Right cardiac atrium (tissue), 5 donors: ENCODE data around the gene MICU1. TPM values are rescaled to one million over a fixed set of nuclear protein-coding genes. Genes with fewer than 3 reads are reported as not detected.
A peak's percentile ranks its signal among the peaks of the same experiment; 100 is the strongest.
"Not testable (repeated sequence)": the region's sequence is repeated elsewhere in the genome, so short reads cannot be mapped to it uniquely, and the experiment has no call there.

Experiments
- ATAC-seq, 2 donors: fragments of 200-7000 bp; cut with Tn5 transposase; one replicate each; pipeline versions ENCODE4 v1.8.0 to v1.9.1; 2020; ENCODE audit warnings: moderate library complexity in 2 of 2, mild to moderate bottlenecking in 1 of 2
- DNase-seq, 3 donors: peaks; one replicate each; pipeline ENCODE4 v3.0.0-alpha.2; 2020
- H3K27ac ChIP-seq: one replicate; pipeline ENCODE4 v1.5.1; 2013; ENCODE audit warnings: mild to moderate bottlenecking, low read length, control low read depth, moderate library complexity
- H3K27me3 ChIP-seq: one replicate; pipeline ENCODE4 v1.6.1; 2013; ENCODE audit not compliant: control insufficient read depth, insufficient read depth
- H3K4me1 ChIP-seq: one replicate; pipeline ENCODE4 v1.6.1; 2013; ENCODE audit warnings: low read length; ENCODE audit not compliant: control insufficient read depth, insufficient read depth
- H3K4me3 ChIP-seq: one replicate; pipeline ENCODE4 v1.5.1; 2013; ENCODE audit warnings: low read length, control low read depth
- H3K9me3 ChIP-seq: one replicate; pipeline ENCODE4 v1.6.1; 2013; ENCODE audit warnings: low read length; ENCODE audit not compliant: control insufficient read depth
- WGBS: extraction: QIAGEN DNeasy Blood & Tissue Kit; methylation state at CpG from one replicate; pipeline ENCODE4 v1.1.7; 2013; 5-methylcytosine and 5-hydroxymethylcytosine counted together
- intact Hi-C, 4 donors: fragments of 100-400 bp; cut with DNase I; formaldehyde crosslinking; loops; one replicate each; pipeline versions ENCODE4 v1.11.0 to v1.14.0; 2022 to 2023
- polyA plus RNA-seq: library from polyadenylated mRNA; stranded (reverse); fragments of 200-250 nt; gene quantifications from one replicate; pipeline ENCODE4 v1.2.3, GENCODE V29; 2013
- total RNA-seq, 4 donors: library from RNA; stranded (reverse); fragmentation: NEBNext Ultra II Directional; extraction: Animal tissue kit (Norgen Biotek cat#: 25700); gene quantifications; one replicate each; pipeline ENCODE4 v1.2.1, GENCODE V29; 2021
- donor health status: healthy with polysubstance abuse.
- donor health status: DM: no; HTN: yes; CAD: no.
- donor health status: DM: no; HTN: no; CAD: no.
- donor health status: DM: no; HTN: yes; CAD: no; lungs with severe emphysema.
- donor health status: DM: yes; HTN: yes; CAD: no.

MICU1 gene
- total and polyA plus RNA-seq, 5 donors, result 35.3 to 51.2 (median 42.0) TPM

DNA sequence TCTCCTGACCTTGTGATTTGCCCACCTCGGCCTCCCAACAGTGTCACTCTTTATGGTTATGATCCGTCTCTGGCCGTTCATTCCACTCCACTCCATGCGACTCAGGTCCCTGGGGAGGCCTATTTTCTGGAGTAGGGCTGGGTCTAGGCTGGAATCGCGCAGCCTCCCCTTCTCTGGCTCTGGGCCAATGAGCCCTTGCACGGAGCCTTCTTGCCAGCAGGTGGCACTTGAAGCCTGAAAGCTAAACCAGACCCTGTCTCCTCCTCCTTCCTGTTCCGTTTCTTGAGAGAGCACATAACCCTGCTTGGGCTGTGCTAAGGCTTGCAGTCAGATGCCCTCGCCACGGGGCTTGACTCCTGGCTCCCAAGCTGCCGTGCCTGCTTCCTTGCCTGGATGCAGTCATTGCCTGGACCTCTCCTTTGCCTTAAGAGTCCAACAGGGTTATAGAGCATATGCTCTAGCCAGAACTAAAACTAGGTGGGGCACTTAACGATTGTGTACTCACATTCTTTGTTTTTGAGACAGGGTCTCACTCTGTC, 261.6 kb downstream of the MICU1 start:
- Histone ChIP-seq H3K4me1 (no peaks in the 10 kb centered on the region), H3K9me3 (no peaks in the 10 kb centered on the region), H3K27me3 (no peaks in the 10 kb centered on the region), H3K4me3 (no peak overlapping the region), H3K27ac (peak overlapping the region; percentile 30)
- intact Hi-C loops, result loop anchor here (2.0 to 10.0 kb wide), 6 partner anchors 330 to 790 kb away; partner anchors contain the start of gene MCU (in 1 of the 4)
- 4% methylated on average over 12 of the region's 12 CpGs for WGBS
- DNase-seq (peak; percentile 91 to 96 (median 94)), ATAC-seq (peak; percentile 95)

DNA sequence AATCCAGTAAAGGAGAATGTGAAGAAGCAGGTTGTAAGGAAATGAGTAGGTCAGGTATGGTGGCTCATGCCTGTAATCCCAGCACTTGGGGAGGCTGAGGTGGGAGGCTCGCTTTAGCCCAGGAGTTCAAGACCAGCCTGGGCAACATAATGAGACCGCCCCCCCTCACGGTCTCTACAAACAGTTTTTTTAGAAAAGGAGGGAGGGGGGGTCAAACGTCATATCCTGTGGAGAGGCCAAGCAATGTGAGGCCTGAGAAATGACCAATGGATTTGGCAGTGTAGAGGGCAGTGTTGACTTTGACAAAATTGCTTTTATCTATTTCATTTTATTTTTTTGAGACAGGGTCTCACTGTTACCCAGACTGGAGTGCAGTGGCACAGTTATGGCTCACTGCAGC, 268.9 kb downstream of the MICU1 start:
- WGBS, result 66% methylated on average over 4 of the region's 4 CpGs
- Histone ChIP-seq H3K27me3 (no peaks in the 10 kb centered on the region), H3K27ac (no peak overlapping the region), H3K4me3 (no peak overlapping the region), H3K9me3 (no peaks in the 10 kb centered on the region), H3K4me1 (no peaks in the 10 kb centered on the region)
- DNase-seq (no peak), ATAC-seq (no peak)
- intact Hi-C loops, result no loop called here

DNA sequence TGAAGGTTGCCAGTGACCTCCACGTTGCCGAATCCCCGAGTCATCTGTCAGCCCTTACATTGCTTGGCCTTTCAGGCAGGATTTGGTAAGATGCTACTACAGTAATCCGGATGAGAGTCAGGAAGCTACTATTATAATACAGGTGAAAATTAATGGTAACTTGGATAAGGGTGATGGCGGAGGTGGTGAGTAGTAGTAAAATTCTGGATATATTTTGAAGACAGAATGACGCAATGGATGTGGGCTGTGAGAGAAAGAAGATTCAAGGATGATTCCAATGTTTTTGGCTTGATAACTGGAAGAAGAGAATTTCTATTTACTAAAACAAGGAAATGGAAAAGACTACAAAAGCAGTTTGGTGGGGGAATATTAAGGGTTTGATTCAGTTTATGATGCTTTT, 269.8 kb downstream of the MICU1 start:
- ATAC-seq (no peak), DNase-seq (no peak)
- Histone ChIP-seq H3K27ac (no peak overlapping the region), H3K4me1 (peaks cover 7% of the 10 kb centered on the region), H3K27me3 (no peaks in the 10 kb centered on the region), H3K4me3 (no peak overlapping the region), H3K9me3 (no peaks in the 10 kb centered on the region)
- intact Hi-C loops, result no loop called here
- 88% methylated on average over 6 of the region's 6 CpGs for whole genome bisulfite sequencing

DNA sequence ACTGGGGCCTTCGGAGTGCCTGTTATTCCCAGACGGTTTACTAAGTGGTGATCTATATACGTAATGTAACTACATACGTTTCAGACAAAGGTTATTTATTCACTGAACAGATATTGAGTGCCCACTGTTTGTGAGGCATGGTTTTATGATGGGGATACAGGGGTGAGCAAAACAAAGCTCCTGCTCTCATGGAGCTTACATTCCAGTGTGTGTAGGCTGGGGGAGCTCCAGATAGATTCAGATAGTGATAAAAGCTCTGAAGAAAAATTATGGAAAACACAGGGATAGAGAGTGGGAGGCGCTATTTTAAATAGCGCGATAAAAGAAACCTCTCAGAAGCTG, 270.7 kb downstream of the MICU1 start:
- ATAC-seq, result no peak
- peak overlapping the region; percentile 52 for H3K4me3 ChIP-seq
- H3K27ac ChIP-seq, result peak overlapping the region; percentile 97
- H3K4me1 ChIP-seq, result peaks cover 7% of the 10 kb centered on the region
- intact Hi-C loops, result no loop called here
- H3K27me3 ChIP-seq, result no peaks in the 10 kb centered on the region
- 29% methylated on average over 7 of the region's 7 CpGs for WGBS
- DNase-seq, result no peak
- no peaks in the 10 kb centered on the region for H3K9me3 ChIP-seq

DNA sequence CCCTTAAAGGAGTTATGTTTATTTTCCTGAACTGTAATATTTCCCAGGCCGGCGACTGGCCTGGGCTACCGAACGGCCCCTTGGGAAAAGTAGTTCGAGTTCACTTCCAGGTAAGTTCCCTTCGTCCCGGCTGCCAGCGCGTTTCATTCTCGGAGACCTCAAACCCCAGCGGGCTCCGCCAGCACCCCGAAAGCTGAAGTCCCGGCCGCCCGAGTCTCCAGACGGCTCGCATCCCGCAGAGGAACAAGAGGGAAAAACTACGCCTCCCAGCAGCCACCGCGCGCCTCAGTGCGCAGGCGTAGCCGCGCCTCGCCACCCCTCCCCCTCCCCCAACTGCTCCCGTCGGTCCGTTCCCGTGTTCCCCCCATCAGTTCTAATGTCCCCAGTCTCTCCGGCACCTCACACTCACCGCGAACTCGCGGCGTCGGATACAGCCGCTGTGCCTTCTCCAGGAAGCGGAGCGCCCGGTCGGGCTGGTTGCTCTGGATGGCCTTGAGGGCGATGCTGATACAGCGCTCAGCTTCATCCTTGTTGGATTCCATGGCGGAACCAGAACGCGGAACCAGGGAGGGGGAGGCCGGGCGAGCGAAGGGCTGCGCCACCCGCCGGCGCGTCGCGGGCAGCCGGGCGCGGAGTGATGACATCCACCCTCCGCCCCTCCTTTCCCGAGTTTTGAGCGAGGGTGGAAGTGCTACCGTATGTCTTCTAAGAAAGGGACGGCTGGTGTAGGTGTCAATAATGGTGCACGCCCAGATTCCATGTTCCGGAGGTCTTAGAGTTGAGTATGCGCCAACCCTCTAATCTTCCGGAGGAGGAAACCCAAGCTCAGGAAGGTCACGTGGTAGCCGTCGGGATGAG, 271.3 kb downstream of the MICU1 start, which contains the start of gene DNAJB12:
DNAJB12 (minus strand) TSS at position 564 of the 858 bp plus-strand sequence; CDS start at position 542, 22 bp downstream.
- no peaks in the 10 kb centered on the region for H3K9me3 ChIP-seq
- ATAC-seq (peak; percentile 91 to 92), DNase-seq (peak; percentile 92 to 96 (median 96))
- intact Hi-C loops, result no loop called here
- WGBS, result under 1% methylated on average over 74 of the region's 74 CpGs
- H3K4me3 ChIP-seq, result peak within 1 kb of the TSS; percentile 52
- H3K4me1 ChIP-seq, result peaks cover 7% of the 10 kb centered on the region
- peak within 1 kb of the TSS; percentile 97 for H3K27ac ChIP-seq
- no peaks in the 10 kb centered on the region for H3K27me3 ChIP-seq

DNA sequence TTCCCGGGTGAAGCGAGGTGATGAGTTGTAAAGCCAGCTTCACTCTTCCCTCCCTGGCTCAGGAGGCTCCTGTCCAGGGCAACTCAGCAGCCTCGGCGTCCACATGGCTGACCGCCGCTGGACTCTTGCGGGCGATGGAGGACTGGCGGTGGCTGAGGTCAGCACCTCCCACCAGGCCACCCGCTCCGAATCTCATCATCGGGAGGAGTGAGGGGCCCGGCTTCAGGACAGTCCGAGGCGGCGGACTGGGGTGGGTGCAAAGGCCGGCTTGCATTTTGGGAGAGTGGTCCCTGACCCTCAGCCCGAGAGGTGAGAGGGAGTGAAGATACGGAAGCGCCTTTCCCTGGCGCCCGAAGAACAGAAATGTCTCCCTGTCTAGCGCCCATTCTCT, 271.9 kb downstream of the MICU1 start:
- H3K27ac ChIP-seq, result peak overlapping the region; percentile 97
- no peaks in the 10 kb centered on the region for H3K9me3 ChIP-seq
- ATAC-seq (peak; percentile 24 to 26), DNase-seq (peak; percentile 38 to 75 (median 67))
- H3K27me3 ChIP-seq, result no peaks in the 10 kb centered on the region
- H3K4me1 ChIP-seq, result peaks cover 7% of the 10 kb centered on the region
- H3K4me3 ChIP-seq, result peak overlapping the region; percentile 52
- intact Hi-C loops, result no loop called here
- under 1% methylated on average over 23 of the region's 23 CpGs for WGBS

DNA sequence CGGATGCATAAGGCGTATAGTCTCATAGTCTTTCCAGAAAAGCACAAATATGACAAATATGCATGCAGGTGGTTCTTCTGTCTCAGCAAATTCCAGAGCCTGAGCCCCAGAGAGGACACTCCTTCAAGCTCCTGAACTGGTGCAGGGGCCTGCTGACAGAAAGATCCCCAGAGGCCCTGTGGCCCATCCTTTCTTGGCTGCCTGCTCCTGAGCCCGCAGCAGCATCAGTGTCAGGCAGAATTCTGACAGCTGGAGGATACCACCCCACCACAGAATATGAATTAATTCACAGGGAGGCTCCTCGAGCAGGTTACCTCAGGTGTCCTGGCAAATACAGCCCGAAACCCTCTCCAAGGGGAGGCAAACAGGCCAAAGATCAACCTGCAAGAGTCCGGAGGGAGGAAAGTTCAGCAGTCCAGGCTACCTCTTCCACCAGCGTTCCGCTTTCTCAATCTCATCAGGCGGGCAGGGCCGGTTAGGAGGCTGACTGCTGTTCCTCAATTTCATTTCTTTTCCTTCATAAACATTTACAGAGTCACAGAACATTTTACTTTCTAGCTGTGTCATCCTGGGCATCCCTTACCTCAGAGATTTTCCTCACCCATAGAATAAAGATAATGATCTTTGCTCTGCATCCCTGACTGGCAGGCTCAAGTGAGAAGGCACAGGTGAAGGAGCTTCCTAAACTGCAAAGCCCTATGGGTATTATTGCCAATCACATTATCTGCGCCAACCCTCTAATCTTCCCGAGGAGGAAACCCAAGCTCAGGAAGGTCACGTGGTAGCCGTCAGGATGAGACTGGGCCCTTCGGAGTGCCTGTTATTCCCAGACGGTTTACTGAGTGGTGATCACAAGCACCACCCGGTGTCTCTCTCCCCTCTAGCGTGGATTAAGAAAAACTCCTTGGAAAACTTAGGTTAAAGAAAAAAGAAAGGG, 272.6 kb downstream of the MICU1 start:
- Histone ChIP-seq H3K4me3 (peak overlapping the region; percentile 52), H3K4me1 (peaks cover 7% of the 10 kb centered on the region), H3K27me3 (no peaks in the 10 kb centered on the region), H3K9me3 (no peaks in the 10 kb centered on the region), H3K27ac (peak overlapping the region; percentile 97)
- intact Hi-C loops, result no loop called here
- peak in 1 of 2 donors; percentile 4 for ATAC-seq
- WGBS, result 40% methylated on average over 18 of the region's 18 CpGs
- no peak for DNase-seq

DNA sequence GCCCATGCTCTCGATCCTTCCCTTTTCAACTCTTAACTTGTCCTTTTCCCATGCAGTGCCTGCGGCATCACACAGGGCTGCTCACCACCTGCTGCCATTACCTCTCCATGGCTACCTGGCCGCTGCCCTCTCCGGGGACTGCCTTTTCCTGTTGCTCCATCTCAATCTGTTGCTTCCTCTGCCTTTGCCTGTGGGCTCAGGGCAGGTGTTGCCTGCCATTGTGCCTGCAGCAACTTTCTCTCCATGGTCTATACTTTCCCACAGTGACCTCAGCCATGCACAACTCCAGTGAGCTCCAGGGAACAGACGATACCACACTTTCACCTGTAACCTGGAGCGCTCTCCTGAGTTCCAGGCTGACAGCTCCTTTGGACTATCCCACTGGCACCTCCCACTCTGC, 274.4 kb downstream of the MICU1 start:
- H3K27ac ChIP-seq, result no peak overlapping the region
- H3K27me3 ChIP-seq, result no peaks in the 10 kb centered on the region
- ATAC-seq (no peak), DNase-seq (no peak)
- H3K4me1 ChIP-seq, result peaks cover 7% of the 10 kb centered on the region
- no peak overlapping the region for H3K4me3 ChIP-seq
- 93% methylated on average over 6 of the region's 6 CpGs for WGBS
- no peaks in the 10 kb centered on the region for H3K9me3 ChIP-seq
- intact Hi-C loops, result no loop called here

DNA sequence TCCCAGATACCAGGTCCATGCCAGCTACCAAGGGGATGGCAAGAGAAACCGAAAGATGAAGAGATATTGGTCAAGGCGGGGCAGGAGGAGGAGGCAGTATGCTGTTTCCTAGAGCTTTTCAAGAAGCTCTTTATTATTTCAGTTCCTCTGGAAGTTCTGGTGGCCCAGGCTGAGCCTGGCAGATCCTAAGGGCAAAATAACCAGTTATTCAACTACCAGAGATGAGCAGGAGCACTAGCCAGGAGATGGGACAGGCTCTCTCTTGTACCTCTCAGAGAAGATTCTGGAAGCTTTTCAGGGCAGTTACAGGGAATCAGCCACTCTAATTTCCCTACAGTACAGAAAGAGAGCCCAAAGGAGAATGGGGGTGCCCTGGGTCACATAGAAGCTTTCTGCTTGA, 276.4 kb downstream of the MICU1 start:
- H3K4me1 ChIP-seq, result peaks cover 7% of the 10 kb centered on the region
- intact Hi-C loops, result no loop called here
- no peaks in the 10 kb centered on the region for H3K9me3 ChIP-seq
- WGBS, result 91% methylated on average over 2 of the region's 2 CpGs
- H3K27ac ChIP-seq, result no peak overlapping the region
- no peak for ATAC-seq
- no peak overlapping the region for H3K4me3 ChIP-seq
- H3K27me3 ChIP-seq, result no peaks in the 10 kb centered on the region
- DNase-seq, result no peak

DNA sequence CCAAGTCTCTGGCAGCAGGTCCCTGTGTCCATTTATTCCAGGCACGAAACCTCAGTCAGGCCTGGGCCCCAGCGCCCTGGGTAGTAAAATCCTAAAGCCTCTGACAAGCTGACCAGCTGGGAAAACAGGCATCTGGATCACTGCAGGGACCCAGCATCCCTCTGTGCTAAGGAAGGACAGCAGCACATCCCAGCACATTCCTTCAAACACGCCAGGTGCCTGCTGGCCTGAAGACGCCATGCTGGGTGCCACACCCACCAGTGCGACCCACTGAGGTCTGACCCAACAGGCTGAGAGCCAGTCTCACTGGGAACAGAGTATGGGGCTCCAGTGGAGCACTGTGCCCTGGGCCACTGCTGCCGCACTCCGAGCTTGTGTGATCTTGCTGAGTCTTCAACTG, 277.6 kb downstream of the MICU1 start:
- peaks cover 7% of the 10 kb centered on the region for H3K4me1 ChIP-seq
- no peak for DNase-seq
- no peak overlapping the region for H3K4me3 ChIP-seq
- 88% methylated on average over 7 of the region's 7 CpGs for WGBS
- no peak overlapping the region for H3K27ac ChIP-seq
- ATAC-seq, result no peak
- intact Hi-C loops, result no loop called here
- H3K27me3 ChIP-seq, result no peaks in the 10 kb centered on the region
- no peaks in the 10 kb centered on the region for H3K9me3 ChIP-seq

DNA sequence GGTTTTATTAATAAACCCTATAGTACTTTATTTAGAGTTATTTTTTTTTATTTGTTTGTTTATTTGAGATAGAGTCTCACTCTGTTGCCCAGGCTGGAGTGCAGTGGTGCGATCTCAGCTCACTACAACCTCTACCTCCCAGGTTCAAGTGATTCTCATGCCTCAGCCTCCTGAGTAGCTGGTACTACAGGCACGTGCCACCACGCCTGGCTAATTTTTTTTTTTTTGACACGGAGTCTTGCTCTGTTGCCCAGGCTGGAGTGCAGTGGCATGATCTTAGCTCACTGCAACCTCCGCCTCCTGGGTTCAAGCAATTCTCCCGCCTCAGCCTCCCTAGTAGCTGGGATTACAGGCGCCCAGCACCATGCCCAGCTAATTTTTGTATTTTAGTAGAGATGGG, 279.8 kb downstream of the MICU1 start:
- H3K9me3 ChIP-seq, ATAC-seq, intact Hi-C loops, H3K4me3 ChIP-seq, H3K4me1 ChIP-seq, H3K27me3 ChIP-seq, H3K27ac ChIP-seq, DNase-seq: not testable (repeated sequence)
- WGBS, result 96% methylated on average over 7 of the region's 7 CpGs
